Ovary (tissue), 9 donors: ENCODE data around the gene TMEM18. TPM values are rescaled to one million over a fixed set of nuclear protein-coding genes. Genes with fewer than 3 reads are reported as not detected.
"Not testable (repeated sequence)": the region's sequence is repeated elsewhere in the genome, so short reads cannot be mapped to it uniquely, and the experiment has no call there.

ENCODE experiments used
- DNase-seq, 5 donors: peaks; one replicate each; pipeline ENCODE4 v3.0.0-alpha.2; 2019 to 2020
- H3K27ac ChIP-seq, 2 donors: fragments of 200-600 bp; one replicate each; pipeline versions ENCODE4 v1.5.1 to v1.8.0; 2019 to 2022
- H3K27me3 ChIP-seq: fragments of 200-600 bp; one replicate; pipeline ENCODE4 v1.8.0; 2022
- H3K36me3 ChIP-seq: fragments of 200-600 bp; sonication (generic); one replicate; pipeline ENCODE4 v1.5.1; 2019
- H3K4me1 ChIP-seq: one replicate; pipeline ENCODE4 v1.8.1; 2013; ENCODE audit warnings: mild to moderate bottlenecking, moderate library complexity; ENCODE audit not compliant: insufficient read depth
- H3K4me3 ChIP-seq: fragments of 200-600 bp; sonication (generic); one replicate; pipeline ENCODE4 v1.5.1; 2017
- H3K9me3 ChIP-seq, 2 donors: fragments of 200-600 bp in 1 of 2; sonication (generic) in 1 of 2; one replicate each; pipeline versions ENCODE4 v1.5.1 to v1.8.1; 2013 to 2019; ENCODE audit warnings: mild to moderate bottlenecking in 1 of 2, moderate library complexity in 1 of 2
- CTCF ChIP-seq, 3 donors: fragments of 450-650 bp in 2 of 3; fragments of 200-600 bp in 1 of 3; IDR thresholded peaks; one replicate each; pipeline versions ENCODE4 v1.5.1 to v1.8.0; 2016 to 2022; ENCODE audit warnings: antibody characterized with exemption in 3 of 3, mild to moderate bottlenecking in 1 of 3
- EP300 ChIP-seq: sonication (generic); formaldehyde crosslinking; IDR thresholded peaks from one replicate; pipeline ENCODE4 v1.6.1; 2017; ENCODE audit warnings: antibody characterized with exemption
- POLR2A ChIP-seq: fragments of 450-650 bp; IDR thresholded peaks from one replicate; pipeline ENCODE4 v1.6.1; 2017; ENCODE audit warnings: antibody characterized with exemption, mild to moderate bottlenecking, moderate library complexity
- WGBS, 3 donors: extraction: QIAGEN DNeasy Blood & Tissue Kit in 1 of 3; methylation state at CpG; one replicate each; pipeline versions ENCODE4 v1.1.5 to v1.1.7; 2013 to 2017; 5-methylcytosine and 5-hydroxymethylcytosine counted together
- intact Hi-C, 4 donors: fragments of 100-400 bp; cut with DNase I; formaldehyde crosslinking; loops; one replicate each; pipeline versions ENCODE4 v1.11.0 to v1.15.1; 2022 to 2023
- polyA plus RNA-seq, 2 donors: library from polyadenylated mRNA; stranded (reverse); fragments of 200-250 nt in 1 of 2; fragments of 350-450 nt in 1 of 2; fragmentation: Illumina TruSeq in 1 of 2; extraction: RNeasy Lipid Tissue Mini Kit (QIAGEN cat#74804) in 1 of 2; gene quantifications; one replicate each; pipeline ENCODE4 v1.2.3, GENCODE V29; 2013 to 2014
- total RNA-seq, 7 donors: library from RNA; depleted of rRNA in 2 of 7; stranded (reverse); fragments of >200 nt in 2 of 7; fragmentation: NEBNext Ultra II Directional in 3 of 7; extraction: Animal tissue kit (Norgen Biotek cat#: 25700) in 3 of 7; gene quantifications; one replicate each; pipeline versions ENCODE4 v1.1.0 to v1.2.4, GENCODE V29; 2016 to 2023
- donor health status: DM: no; HTN: no; CAD: no; lungs with moderate emphysema.
- donor health status: DM: no; HTN: no; CAD: no.
- donor health status: Bipolar disorder and iron deficiency.
- donor health status: DM: yes; HTN: yes; CAD: no.
- donor health status: DM: no; HTN: no; CAD: no.
- donor health status: DM: yes; HTN: yes; CAD: no.

The TMEM18 gene
- total and polyA plus RNA-seq, 9 donors: 27.5 to 48.5 (median 40.4) TPM

- Histone ChIP-seq H3K9me3 (no peaks in the 10 kb centered on the region), H3K36me3 (no peaks in the 10 kb centered on the region), H3K27me3 (no peaks in the 10 kb centered on the region), H3K27ac (no peak overlapping the region), H3K4me1 (peaks cover 8% of the 10 kb centered on the region), H3K4me3 (no peak overlapping the region)
- 20 to 25% (median 22%) methylated on average over 5 of the region's 5 CpGs for WGBS, 3 donors
- no peak for DNase-seq
- TF ChIP-seq CTCF (IDR thresholded peaks at IDR 0.05) (no peak), POLR2A (no peak), EP300 (no peak)
- intact Hi-C loops: no loop called here
These were observed 12.0 kb upstream of the TMEM18 start for GRCh38 chr2:689237-689636.

DNA sequence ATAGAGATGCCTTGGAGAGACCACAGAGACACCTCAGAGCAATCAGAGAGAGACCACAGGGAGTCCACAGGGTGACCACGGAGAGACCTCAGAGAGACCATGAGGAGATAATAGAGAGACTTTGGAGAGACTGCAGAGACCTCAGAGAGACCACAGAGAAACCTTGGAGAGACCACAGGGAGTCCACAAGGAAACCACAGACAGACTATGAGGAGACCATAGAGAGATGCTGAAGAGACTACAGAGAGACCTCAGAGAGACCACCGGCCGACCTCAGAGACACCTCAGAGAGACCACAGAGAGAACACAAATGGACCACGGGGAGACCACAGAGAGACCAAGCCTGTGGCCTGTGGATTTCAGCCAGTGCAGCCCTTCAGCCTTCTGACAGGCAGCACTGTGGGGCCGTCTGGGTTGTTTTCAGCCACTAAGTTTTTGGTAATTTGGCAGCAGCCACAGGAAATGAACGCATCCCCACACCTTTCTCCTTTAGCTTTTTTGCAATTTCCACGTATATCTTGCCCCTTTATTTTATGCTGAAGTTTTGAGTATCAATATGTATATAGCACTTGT is 11.4 kb upstream of the TMEM18 start:
- Histone ChIP-seq H3K4me1 (peaks cover 8% of the 10 kb centered on the region), H3K27ac (no peak overlapping the region), H3K4me3 (no peak overlapping the region), H3K9me3 (no peaks in the 10 kb centered on the region), H3K27me3 (no peaks in the 10 kb centered on the region), H3K36me3 (no peaks in the 10 kb centered on the region)
- intact Hi-C loops: no loop called here
- TF ChIP-seq EP300 (no peak), CTCF (IDR thresholded peaks at IDR 0.05) (no peak), POLR2A (no peak)
- 67 to 72% (median 68%) methylated on average over 7 of the region's 7 CpGs for WGBS, 3 donors
- no peak for DNase-seq

GRCh38 chr2:685421-685820 is 8.2 kb upstream of the TMEM18 start:
- no peaks in the 10 kb centered on the region for H3K36me3 ChIP-seq
- H3K27ac ChIP-seq: no peak overlapping the region
- intact Hi-C loops: no loop called here
- H3K4me3 ChIP-seq: no peak overlapping the region
- no peaks in the 10 kb centered on the region for H3K9me3 ChIP-seq
- WGBS, 3 donors: 71 to 77% (median 73%) methylated on average over 1 of the region's 1 CpG
- H3K27me3 ChIP-seq: no peaks in the 10 kb centered on the region
- TF ChIP-seq EP300: no peak
- TF ChIP-seq POLR2A: no peak
- TF ChIP-seq CTCF (IDR thresholded peaks at IDR 0.05): no peak
- H3K4me1 ChIP-seq: peaks cover 8% of the 10 kb centered on the region
- no peak for DNase-seq

GRCh38 chr2:684913-685312 is 7.7 kb upstream of the TMEM18 start:
- H3K27me3 ChIP-seq, H3K4me1 ChIP-seq, H3K4me3 ChIP-seq, intact Hi-C loops, H3K27ac ChIP-seq, H3K9me3 ChIP-seq, DNase-seq, H3K36me3 ChIP-seq: not testable (repeated sequence)
- 89 to 95% (median 93%) methylated on average over 2 of the region's 2 CpGs for WGBS, 3 donors

- intact Hi-C loops: no loop called here
- Histone ChIP-seq H3K27me3 (no peaks in the 10 kb centered on the region), H3K27ac (no peak overlapping the region), H3K9me3 (no peaks in the 10 kb centered on the region), H3K36me3 (no peaks in the 10 kb centered on the region), H3K4me3 (no peak overlapping the region), H3K4me1 (no peaks in the 10 kb centered on the region)
- no peak for DNase-seq
- TF ChIP-seq EP300 (no peak), CTCF (IDR thresholded peaks at IDR 0.05) (no peak), POLR2A (no peak)
These were observed 5.0 kb upstream of the TMEM18 start for GRCh38 chr2:682226-682625.
